Neural cell (in vitro differentiated cells): ENCODE data around the gene GSDMA.

Experiments
- CTCF ChIP-seq: fragments of 450-650 bp; IDR thresholded peaks from 2 replicates; pipeline ENCODE4 v1.5.1; 2014; ENCODE audit warnings: antibody characterized with exemption, mild to moderate bottlenecking, moderate library complexity; ENCODE audit not compliant: poor library complexity, severe bottlenecking
- EP300 ChIP-seq: fragments of 450-650 bp; conservative IDR thresholded peaks from 2 replicates; pipeline ENCODE4 v1.6.1; 2014; ENCODE audit warnings: antibody characterized with exemption, mild to moderate bottlenecking, moderate library complexity; ENCODE audit not compliant: poor library complexity, severe bottlenecking
- EZH2 ChIP-seq: fragments of 200-600, 300-800 bp; shearing (Covaris generic), sonication (generic); IDR thresholded peaks from 2 replicates; pipeline ENCODE4 v1.6.1; 2014; ENCODE audit warnings: antibody characterized with exemption, low read length, borderline replicate concordance, mild to moderate bottlenecking; ENCODE audit not compliant: insufficient read depth, poor library complexity, severe bottlenecking
- RAD21 ChIP-seq: fragments of 450-650 bp; conservative IDR thresholded peaks from 2 replicates; pipeline ENCODE4 v1.6.1; 2014; ENCODE audit warnings: antibody characterized with exemption, mild to moderate bottlenecking, moderate library complexity
- REST ChIP-seq: IDR thresholded peaks from 2 replicates; pipeline ENCODE4 v1.6.1; 2012; ENCODE audit warnings: borderline replicate concordance

DNA sequence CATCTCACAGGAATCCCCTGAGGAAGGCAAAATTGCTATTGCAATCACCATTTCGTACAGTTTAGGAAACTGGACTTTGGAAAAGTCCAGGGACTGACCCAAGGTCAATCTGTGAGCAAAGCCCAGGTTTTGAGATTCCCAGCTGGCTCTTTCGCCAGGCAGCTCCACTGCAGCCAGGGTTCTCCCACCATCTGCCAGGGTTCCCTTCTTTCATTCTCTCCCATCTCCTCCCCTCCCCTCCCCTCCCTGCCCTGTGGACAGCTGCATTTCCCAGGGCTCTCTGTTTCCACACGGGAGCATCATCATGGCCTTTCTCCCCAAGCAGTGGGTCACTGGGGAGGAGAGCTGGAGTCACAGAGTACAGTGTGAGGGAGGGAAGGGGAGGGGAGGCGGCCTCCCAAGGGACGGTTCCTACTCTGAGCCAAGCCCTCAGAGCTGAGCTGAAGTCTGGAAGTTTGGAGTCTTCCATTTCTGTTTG is 11.9 kb upstream of the GSDMA start:
- no peak for TF ChIP-seq EP300
- TF ChIP-seq EZH2 = no peak
- TF ChIP-seq CTCF = no peak
- no peak for TF ChIP-seq REST
- TF ChIP-seq RAD21 = no peak
